B cell (primary cell): ENCODE results near the gene ZBED5. TPM values are rescaled to one million over a fixed set of nuclear protein-coding genes. Genes with fewer than 3 reads are reported as not detected.

Experiments used
- ATAC-seq: fragments of 200-7000 bp; cut with Tn5 transposase; one replicate; pipeline ENCODE4 v1.10.0; 2021; ENCODE audit warnings: low read depth, mild to moderate bottlenecking, moderate number of reproducible peaks, moderate library complexity
- CTCF ChIA-PET: fragments of 350-600 bp; sonication (Branson Sonifier 250); formaldehyde crosslinking; loops from one replicate; lab custom pipeline; 2021; ENCODE audit warnings: antibody characterized with exemption, inconsistent platforms; lab: Charles Lee
- POLR2A ChIA-PET: fragments of 350-600 bp; sonication (Branson Sonifier 250); formaldehyde crosslinking; loops from one replicate; lab custom pipeline; 2021; ENCODE audit warnings: antibody characterized with exemption; lab: Charles Lee
- DNase-seq: peaks from one replicate; pipeline ENCODE4 v3.0.0; 2013
- H2AFZ ChIP-seq: 2 replicates; pipeline ENCODE4 v1.6.1; 2012; ENCODE audit warnings: mild to moderate bottlenecking, low read depth, low read length; ENCODE audit not compliant: insufficient read depth, poor library complexity, severe bottlenecking
- H3K27ac ChIP-seq, 2 donors: 1 replicate in 1 of 2; 2 replicates in 1 of 2; pipeline ENCODE4 v1.5.1; 2012 to 2013; ENCODE audit warnings: low read length in 2 of 2, mild to moderate bottlenecking in 2 of 2, moderate library complexity in 1 of 2
- H3K27me3 ChIP-seq, 4 experiments: fragments of 200-600 bp in 1 of 4; sonication (generic) in 1 of 4; replicated peaks in 1 of 4; 1 replicate in 2 of 4; 2 replicates in 2 of 4; pipeline versions ENCODE4 v1.6.1 to v1.7.0; 2013 to 2016; ENCODE audit warnings: low read length in 3 of 4, mild to moderate bottlenecking in 2 of 4, mixed read lengths in 1 of 4, moderate library complexity in 1 of 4; ENCODE audit not compliant: insufficient read depth in 4 of 4, control insufficient read depth in 3 of 4; ENCODE audit errors: control extremely low read depth in 1 of 4
- H3K36me3 ChIP-seq, 2 experiments: replicated peaks in 1 of 2; 1 replicate in 1 of 2; 2 replicates in 1 of 2; pipeline versions ENCODE4 v1.6.1 to v1.7.1; 2013; ENCODE audit warnings: low read length in 1 of 2; ENCODE audit not compliant: insufficient read depth in 2 of 2, control insufficient read depth in 1 of 2; ENCODE audit errors: control extremely low read depth in 1 of 2, extremely low read depth in 1 of 2
- H3K4me1 ChIP-seq, 2 donors: fragments of 200-600 bp in 1 of 2; sonication (generic) in 1 of 2; 1 replicate in 1 of 2; 2 replicates in 1 of 2; pipeline versions ENCODE4 v1.5.1 to v1.6.1; 2013 to 2017; ENCODE audit warnings: low read length in 2 of 2; ENCODE audit not compliant: control insufficient read depth in 2 of 2, insufficient read depth in 2 of 2
- H3K4me2 ChIP-seq: replicated peaks from 2 replicates; pipeline ENCODE3; 2012; ENCODE audit warnings: mild to moderate bottlenecking, low read depth, low read length; ENCODE audit not compliant: poor library complexity, severe bottlenecking
- H3K4me3 ChIP-seq, 5 experiments: fragments of 200-600 bp in 1 of 5; sonication (generic) in 1 of 5; 1 replicate in 3 of 5; 2 replicates in 2 of 5; pipeline versions ENCODE4 v1.5.1 to v1.7.0; 2011 to 2016; ENCODE audit warnings: low read length in 4 of 5, mild to moderate bottlenecking in 4 of 5, low read depth in 2 of 5, control low read depth in 1 of 5, moderate library complexity in 1 of 5; ENCODE audit not compliant: insufficient read depth in 1 of 5; ENCODE audit errors: control extremely low read depth in 1 of 5, extremely low read depth in 1 of 5
- H3K79me2 ChIP-seq: fragments of 200-600 bp; sonication (generic); one replicate; pipeline ENCODE4 v1.6.0; 2016; ENCODE audit warnings: low read length; ENCODE audit not compliant: control insufficient read depth, insufficient read depth
- H3K9ac ChIP-seq: fragments of 200-600 bp; sonication (generic); 2 replicates; pipeline ENCODE4 v1.6.1; 2017; ENCODE audit warnings: mild to moderate bottlenecking, low read length, moderate library complexity
- H3K9me3 ChIP-seq, 3 donors: one replicate each; pipeline versions ENCODE4 v1.6.1 to v1.7.1; 2013; ENCODE audit warnings: low read length in 2 of 3; ENCODE audit not compliant: control insufficient read depth in 2 of 3, insufficient read depth in 1 of 3; ENCODE audit errors: control extremely low read depth in 1 of 3
- H4K20me1 ChIP-seq: 2 replicates; pipeline ENCODE4 v1.6.0; 2012; ENCODE audit warnings: mild to moderate bottlenecking, low read length; ENCODE audit not compliant: insufficient read depth, control insufficient read depth, poor library complexity, severe bottlenecking
- H3K27ac Mint-ChIP-seq: one replicate; pipeline ENCODE4 v1.8.0; 2021; ENCODE audit warnings: mixed read lengths
- H3K27me3 Mint-ChIP-seq: one replicate; pipeline ENCODE4 v1.8.0; 2021; ENCODE audit warnings: mixed read lengths
- H3K4me1 Mint-ChIP-seq: one replicate; pipeline ENCODE4 v1.8.0; 2021; ENCODE audit warnings: mixed read lengths
- H3K4me3 Mint-ChIP-seq: one replicate; pipeline ENCODE4 v1.8.0; 2021; ENCODE audit warnings: mixed read lengths
- H3K9me3 Mint-ChIP-seq: one replicate; pipeline ENCODE4 v1.8.0; 2022; ENCODE audit warnings: mixed read lengths; ENCODE audit not compliant: insufficient read depth
- EZH2 ChIP-seq: IDR thresholded peaks from 2 replicates; pipeline ENCODE4 v1.6.1; 2012; ENCODE audit warnings: borderline replicate concordance, low read depth, mild to moderate bottlenecking, moderate library complexity, low read length; ENCODE audit not compliant: insufficient read depth, poor library complexity, severe bottlenecking
- WGBS: methylation state at CpG from one replicate; pipeline ENCODE4 v1.1.5; 2013; ENCODE audit warnings: missing lambda C conversion rate; ENCODE audit not compliant: insufficient coverage; 5-methylcytosine and 5-hydroxymethylcytosine counted together
- intact Hi-C: fragments of 100-400 bp; cut with micrococcal nuclease; formaldehyde crosslinking; loops from one replicate; pipeline ENCODE4 v1.10.0; 2022
- polyA plus RNA-seq: library from polyadenylated mRNA; depleted of rRNA; stranded (reverse); fragments of >200 nt; gene quantifications from 2 replicates; pipeline ENCODE4 v1.2.3, GENCODE V29; 2012
- total RNA-seq, 2 donors: library from RNA; stranded (reverse); fragments of 120-200 nt in 1 of 2; gene quantifications; 1 replicate in 1 of 2; 2 replicates in 1 of 2; pipeline versions ENCODE4 v1.2.3 to v1.2.4, GENCODE V29; 2013 to 2022
- TF ChIP-seq, protein P1 (sequence below): fragments of 200-600 bp; IDR thresholded peaks from one replicate; pipeline ENCODE4 v1.8.0; 2022; ENCODE audit warnings: antibody characterized with exemption, mild to moderate bottlenecking

Gene ZBED5
- total and polyA plus RNA-seq, 2 donors (not counting 1 experiment from before 2014, with no cell fraction given) = 66.6 to 178 TPM

DNA sequence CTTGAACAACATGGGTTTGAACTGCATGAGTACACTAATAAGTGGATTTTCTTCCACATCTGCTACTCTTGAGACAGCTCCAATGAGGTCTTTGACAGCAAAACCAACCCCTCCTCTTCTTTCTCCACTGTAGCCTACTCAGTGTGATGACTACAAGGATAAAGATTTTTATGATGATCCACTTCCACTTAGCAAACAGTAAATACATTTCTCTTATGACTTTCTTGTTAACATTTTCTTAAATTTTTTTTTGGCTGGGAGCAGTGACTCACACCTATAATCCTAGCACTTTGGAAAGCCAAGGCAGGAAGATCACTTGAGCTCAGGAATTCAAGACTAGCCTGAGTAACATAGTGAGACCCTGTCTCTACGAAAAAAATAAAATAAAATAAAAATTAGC lies 39.3 kb downstream of the ZBED5 start:
- CTCF ChIA-PET = no interaction called here
- Histone ChIP-seq H3K9ac (no peak overlapping the region), H3K9me3 (no peaks in the 10 kb centered on the region), H2AFZ (no peak overlapping the region), H3K79me2 (no peaks in the 10 kb centered on the region), H4K20me1 (no peaks in the 10 kb centered on the region), H3K27me3 (no peaks in the 10 kb centered on the region), H3K4me1 (peaks cover 4 to 6% of the 10 kb centered on the region in 2 donors), H3K27ac (no peak overlapping the region), H3K4me3 (no peak overlapping the region), H3K4me2 (no peak overlapping the region), H3K36me3 (peaks cover 0 to 1% of the 10 kb centered on the region in 2 experiments)
- H3K9me3 Mint-ChIP-seq = no peaks in the 10 kb centered on the region
- WGBS = 83% methylated on average over 1 of the region's 1 CpG
- ATAC-seq (no peak), DNase-seq (no peak)
- TF ChIP-seq EZH2 = no peak
- TF ChIP-seq, protein P1, sequence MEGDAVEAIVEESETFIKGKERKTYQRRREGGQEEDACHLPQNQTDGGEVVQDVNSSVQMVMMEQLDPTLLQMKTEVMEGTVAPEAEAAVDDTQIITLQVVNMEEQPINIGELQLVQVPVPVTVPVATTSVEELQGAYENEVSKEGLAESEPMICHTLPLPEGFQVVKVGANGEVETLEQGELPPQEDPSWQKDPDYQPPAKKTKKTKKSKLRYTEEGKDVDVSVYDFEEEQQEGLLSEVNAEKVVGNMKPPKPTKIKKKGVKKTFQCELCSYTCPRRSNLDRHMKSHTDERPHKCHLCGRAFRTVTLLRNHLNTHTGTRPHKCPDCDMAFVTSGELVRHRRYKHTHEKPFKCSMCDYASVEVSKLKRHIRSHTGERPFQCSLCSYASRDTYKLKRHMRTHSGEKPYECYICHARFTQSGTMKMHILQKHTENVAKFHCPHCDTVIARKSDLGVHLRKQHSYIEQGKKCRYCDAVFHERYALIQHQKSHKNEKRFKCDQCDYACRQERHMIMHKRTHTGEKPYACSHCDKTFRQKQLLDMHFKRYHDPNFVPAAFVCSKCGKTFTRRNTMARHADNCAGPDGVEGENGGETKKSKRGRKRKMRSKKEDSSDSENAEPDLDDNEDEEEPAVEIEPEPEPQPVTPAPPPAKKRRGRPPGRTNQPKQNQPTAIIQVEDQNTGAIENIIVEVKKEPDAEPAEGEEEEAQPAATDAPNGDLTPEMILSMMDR = no peak
- no peak overlapping the region for H3K4me3 Mint-ChIP-seq
- H3K4me1 Mint-ChIP-seq = peaks cover 5% of the 10 kb centered on the region
- POLR2A ChIA-PET = no interaction called here
- intact Hi-C loops = no loop called here
- H3K27ac Mint-ChIP-seq = no peak overlapping the region
- H3K27me3 Mint-ChIP-seq = no peaks in the 10 kb centered on the region

DNA sequence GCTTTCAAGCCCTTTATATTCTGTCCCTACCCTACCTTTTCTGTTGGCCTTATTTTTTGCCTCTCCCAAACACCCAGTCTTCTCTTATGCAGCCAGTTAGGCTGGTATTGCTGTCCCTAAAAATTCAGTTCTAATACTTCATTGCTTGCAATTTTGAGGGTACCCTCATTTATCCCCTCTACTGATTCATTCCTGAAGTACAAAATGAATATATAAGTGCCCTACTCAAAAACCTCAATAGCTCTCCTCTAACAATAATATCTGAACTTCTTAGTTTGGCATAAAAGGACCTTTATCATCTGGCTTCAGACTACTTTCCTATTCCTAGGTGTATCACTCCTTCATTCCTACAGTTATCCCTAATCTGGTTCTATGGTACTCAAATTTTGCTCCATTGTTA lies 43.9 kb downstream of the ZBED5 start:
- Mint-ChIP-seq H3K9me3 (no peaks in the 10 kb centered on the region), H3K27ac (no peak overlapping the region), H3K27me3 (no peaks in the 10 kb centered on the region), H3K4me3 (no peak overlapping the region), H3K4me1 (peaks cover 10% of the 10 kb centered on the region)
- TF ChIP-seq, protein P1 = no peak
- no peak for TF ChIP-seq EZH2
- Histone ChIP-seq H3K4me2 (no peak overlapping the region), H2AFZ (no peak overlapping the region), H3K4me3 (no peak overlapping the region), H4K20me1 (no peaks in the 10 kb centered on the region), H3K4me1 (peaks cover 3 to 7% of the 10 kb centered on the region in 2 donors), H3K9ac (no peak overlapping the region), H3K27me3 (no peaks in the 10 kb centered on the region), H3K79me2 (peaks cover 5% of the 10 kb centered on the region), H3K27ac (no peak overlapping the region), H3K36me3 (peaks cover 0 to 1% of the 10 kb centered on the region in 2 experiments), H3K9me3 (no peaks in the 10 kb centered on the region)
- intact Hi-C loops = no loop called here
- no peak for DNase-seq
- ChIA-PET POLR2A (no interaction called here), CTCF (interaction anchor here (1.8 kb wide), 1 partner anchor 21 kb away, joined by 4 read pairs; no protein-coding TSS in a partner anchor)
- no peak for ATAC-seq
